HepG2 (cell line): Measurements from ENCODE around the gene TMEM63B. TPM values are rescaled to one million over a fixed set of nuclear protein-coding genes. Genes with fewer than 3 reads are reported as not detected.
A peak's percentile ranks its signal among the peaks of the same experiment; 100 is the strongest.

Experiments used
- ARID2 ChIP-seq: sonication (generic); formaldehyde crosslinking; IDR thresholded peaks from 2 replicates; pipeline ENCODE4 v1.8.1; 2022; ENCODE audit warnings: mild to moderate bottlenecking, missing genetic modification reagents, borderline replicate concordance
- DR1 ChIP-seq: sonication (generic); formaldehyde crosslinking; IDR thresholded peaks from 2 replicates; pipeline ENCODE4 v1.8.0; 2021; ENCODE audit warnings: mild to moderate bottlenecking, missing genetic modification reagents, inconsistent platforms
- FOXP1 ChIP-seq, 2 experiments: fragments of 450-650 bp in 1 of 2; IDR thresholded peaks; 2 replicates each; pipeline ENCODE4 v1.6.1; 2017 to 2018; ENCODE audit warnings: antibody characterized with exemption in 1 of 2
- HCFC1 ChIP-seq: fragments of 150-350 bp; IDR thresholded peaks from 2 replicates; pipeline ENCODE4 v1.6.1; 2014; ENCODE audit warnings: low read depth, low read length
- JUND ChIP-seq: sonication (generic); formaldehyde crosslinking; IDR thresholded peaks from 2 replicates; pipeline ENCODE4 v1.8.0; 2022; ENCODE audit warnings: mild to moderate bottlenecking, missing genetic modification reagents
- MTA3 ChIP-seq: sonication (generic); formaldehyde crosslinking; IDR thresholded peaks from 2 replicates; pipeline ENCODE4 v1.4.0; 2020; ENCODE audit warnings: missing genetic modification reagents
- MXD4 ChIP-seq: IDR thresholded peaks from 2 replicates; pipeline ENCODE4 v1.6.1; 2016; ENCODE audit warnings: mild to moderate bottlenecking, missing biosample characterization, missing genetic modification reagents
- NR2F1 ChIP-seq, 2 experiments: fragments of 450-650 bp in 1 of 2; formaldehyde crosslinking in 1 of 2; IDR thresholded peaks; 2 replicates each; pipeline versions ENCODE4 v1.5.0 to v1.6.1; 2016 to 2020; ENCODE audit warnings: mild to moderate bottlenecking in 1 of 2, missing compliant biosample characterization in 1 of 2, missing genetic modification reagents in 1 of 2, moderate library complexity in 1 of 2
- RBAK ChIP-seq: sonication (generic); formaldehyde crosslinking; IDR thresholded peaks from 2 replicates; pipeline ENCODE4 v1.5.1; 2020; ENCODE audit warnings: mild to moderate bottlenecking, missing genetic modification reagents
- SKI ChIP-seq: fragments of 450-650 bp; IDR thresholded peaks from one replicate; pipeline ENCODE4 v1.6.1; 2018; ENCODE audit warnings: mild to moderate bottlenecking; ENCODE audit not compliant: partially characterized antibody
- SP5 ChIP-seq: IDR thresholded peaks from 2 replicates; pipeline ENCODE4 v1.6.1; 2016; ENCODE audit warnings: low read depth, borderline replicate concordance
- STAG1 ChIP-seq: sonication (generic); formaldehyde crosslinking; IDR thresholded peaks from 2 replicates; pipeline ENCODE4 v1.4.0; 2020; ENCODE audit warnings: missing genetic modification reagents
- TBX2 ChIP-seq: sonication (generic); formaldehyde crosslinking; IDR thresholded peaks from 2 replicates; pipeline ENCODE4 v1.5.0; 2020; ENCODE audit warnings: missing genetic modification reagents, mild to moderate bottlenecking, borderline replicate concordance
- ZIK1 ChIP-seq: sonication (generic); formaldehyde crosslinking; IDR thresholded peaks from 2 replicates; pipeline ENCODE4 v1.5.0; 2020; ENCODE audit warnings: mild to moderate bottlenecking, low read depth, missing genetic modification reagents, borderline replicate concordance
- ZNF234 ChIP-seq: sonication (generic); formaldehyde crosslinking; conservative IDR thresholded peaks from 2 replicates; pipeline ENCODE4 v1.5.1; 2020; ENCODE audit warnings: mild to moderate bottlenecking, missing genetic modification reagents
- ZNF556 ChIP-seq: sonication (generic); formaldehyde crosslinking; IDR thresholded peaks from 2 replicates; pipeline ENCODE4 v1.4.0; 2020; ENCODE audit warnings: mild to moderate bottlenecking, missing genetic modification reagents, borderline replicate concordance
- ZNF564 ChIP-seq: sonication (generic); formaldehyde crosslinking; IDR thresholded peaks from 2 replicates; pipeline ENCODE4 v1.8.1; 2023; ENCODE audit warnings: mild to moderate bottlenecking, missing genetic modification reagents
- ZNF746 ChIP-seq: sonication (generic); formaldehyde crosslinking; IDR thresholded peaks from 2 replicates; pipeline ENCODE4 v1.8.0; 2022; ENCODE audit warnings: mild to moderate bottlenecking, missing genetic modification reagents
- ZNF891 ChIP-seq: sonication (generic); formaldehyde crosslinking; IDR thresholded peaks from 2 replicates; pipeline ENCODE4 v1.5.0; 2020; ENCODE audit warnings: mild to moderate bottlenecking, missing genetic modification reagents
- polyA plus RNA-seq, 8 experiments: library from polyadenylated mRNA; depleted of rRNA in 3 of 8; stranded (reverse) in 7 of 8; unstranded in 1 of 8; fragments of >200 nt; fragmentation: Illumina TruSeq in 4 of 8; extraction: Trizol in 4 of 8; gene quantifications; 2 replicates each; pipeline versions ENCODE4 v1.2.1 to v1.2.3, GENCODE V29; 2011 to 2016; ENCODE audit warnings: low read depth in 4 of 8, missing spikeins in 1 of 8, mixed read lengths in 1 of 8; ENCODE audit not compliant: insufficient read depth in 1 of 8
- total RNA-seq, 5 experiments: library from RNA; depleted of rRNA; stranded (reverse); fragments of >200 nt; fragmentation: Illumina TruSeq; extraction: Trizol; gene quantifications; 2 replicates each; pipeline ENCODE4 v1.2.3, GENCODE V29; 2016; ENCODE audit warnings: low read depth in 1 of 5
- TF ChIP-seq, protein P1 (sequence below): sonication (generic); formaldehyde crosslinking; IDR thresholded peaks from 2 replicates; pipeline ENCODE4 v1.4.0; 2020; ENCODE audit warnings: missing genetic modification reagents, borderline replicate concordance
- TF ChIP-seq, protein P2 (sequence below): sonication (generic); formaldehyde crosslinking; IDR thresholded peaks from 2 replicates; pipeline ENCODE4 v1.8.0; 2022; ENCODE audit warnings: missing genetic modification reagents, mild to moderate bottlenecking, moderate library complexity, borderline replicate concordance
- TF ChIP-seq, protein P3 (sequence below): sonication (generic); formaldehyde crosslinking; IDR thresholded peaks from 2 replicates; pipeline ENCODE4 v1.8.1; 2023; ENCODE audit warnings: missing genetic modification reagents, mild to moderate bottlenecking, borderline replicate concordance
- TF ChIP-seq, protein P4 (sequence below): sonication (generic); formaldehyde crosslinking; IDR thresholded peaks from 2 replicates; pipeline ENCODE4 v1.4.0; 2020; ENCODE audit warnings: missing genetic modification reagents

Gene TMEM63B
- total and polyA plus RNA-seq, 2 of the 13 experiments (the other 11 are each of a cell fraction or from before 2014, with no cell fraction given): 27.4 to 75.8 TPM

DNA sequence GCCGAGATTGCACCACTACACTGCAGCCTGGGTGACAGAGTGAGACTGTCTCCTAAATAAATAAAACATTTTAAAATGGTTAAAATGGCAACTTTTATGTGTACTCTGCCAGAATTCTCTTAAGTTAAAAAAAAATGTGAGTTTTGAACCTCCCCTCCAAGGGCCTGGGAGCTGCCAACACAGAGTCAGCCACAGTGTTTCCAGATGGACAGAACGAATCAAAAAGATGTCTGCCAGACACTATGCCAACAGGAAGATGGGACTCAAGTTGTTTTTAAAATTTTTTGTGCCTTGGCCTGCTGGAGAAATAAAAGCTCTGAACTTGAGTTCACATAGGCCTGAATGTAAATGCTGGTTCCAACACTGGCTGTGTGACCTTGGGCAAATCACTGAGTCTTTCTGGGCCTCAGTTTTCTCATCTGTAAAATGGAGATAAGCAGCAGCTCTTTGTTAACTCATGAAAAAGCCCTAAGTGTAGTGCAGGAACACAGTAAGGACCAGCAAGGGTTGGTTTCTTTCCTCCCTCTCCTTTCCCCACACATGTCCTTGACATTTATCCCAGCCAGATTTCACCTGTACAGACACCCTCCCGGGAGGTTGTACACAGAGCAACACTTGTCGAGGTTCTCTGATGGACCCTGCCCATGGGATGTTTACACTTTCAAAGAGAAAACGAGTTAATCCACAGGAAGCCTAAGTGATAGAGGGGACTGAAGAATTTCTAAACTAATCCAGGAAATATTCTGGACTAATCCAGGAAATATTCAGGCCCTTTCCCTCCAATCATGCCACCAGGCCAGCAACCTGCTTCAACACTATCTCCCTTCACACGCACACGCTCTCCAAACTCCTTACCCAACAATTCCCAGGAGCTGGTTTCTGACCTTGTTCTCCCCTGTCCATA is 35.1 kb upstream of the TMEM63B start (continued):
- TF ChIP-seq JUND (CRISPR knock-in tag) (no peak; the same call in 1 of the 2 replicates), MXD4 (CRISPR knock-in tag) (peak; percentile 81; the same call in 1 of the 2 replicates), SKI (peak; percentile 51), ZNF234 (CRISPR knock-in tag) (no peak), RBAK (CRISPR knock-in tag) (no peak), ZNF891 (CRISPR knock-in tag) (no peak), ZNF564 (0 out of 2 replicates have a peak, but pooled peaks have one; percentile 41), MTA3 (CRISPR knock-in tag) (no peak), FOXP1 (IDR thresholded peaks at IDR 0.05) (peak; percentile 44; the same call in 1 of the 2 replicates), FOXP1 (CRISPR knock-in tag; IDR thresholded peaks at IDR 0.05) (peak; percentile 95), TBX2 (peak; percentile 95), ZIK1 (CRISPR knock-in tag) (no peak), SP5 (peak; percentile 63; the same call in 1 of the 2 replicates), ARID2 (CRISPR knock-in tag) (no peak; the same call in 1 of the 2 replicates), DR1 (CRISPR knock-in tag) (no peak), NR2F1 (CRISPR knock-in tag; IDR thresholded peaks at IDR 0.05) (peak in 1 of 2 experiments; percentile 37; a peak in 2 of 4 replicates), HCFC1 (no peak), ZNF556 (peak; percentile 41; the same call in 1 of the 2 replicates), STAG1 (CRISPR knock-in tag) (peak; percentile 5; the same call in 1 of the 2 replicates), ZNF746 (CRISPR knock-in tag) (peak; percentile 87; the same call in 1 of the 2 replicates)
- TF ChIP-seq, protein P1, sequence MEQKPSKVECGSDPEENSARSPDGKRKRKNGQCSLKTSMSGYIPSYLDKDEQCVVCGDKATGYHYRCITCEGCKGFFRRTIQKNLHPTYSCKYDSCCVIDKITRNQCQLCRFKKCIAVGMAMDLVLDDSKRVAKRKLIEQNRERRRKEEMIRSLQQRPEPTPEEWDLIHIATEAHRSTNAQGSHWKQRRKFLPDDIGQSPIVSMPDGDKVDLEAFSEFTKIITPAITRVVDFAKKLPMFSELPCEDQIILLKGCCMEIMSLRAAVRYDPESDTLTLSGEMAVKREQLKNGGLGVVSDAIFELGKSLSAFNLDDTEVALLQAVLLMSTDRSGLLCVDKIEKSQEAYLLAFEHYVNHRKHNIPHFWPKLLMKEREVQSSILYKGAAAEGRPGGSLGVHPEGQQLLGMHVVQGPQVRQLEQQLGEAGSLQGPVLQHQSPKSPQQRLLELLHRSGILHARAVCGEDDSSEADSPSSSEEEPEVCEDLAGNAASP (CRISPR knock-in tag): peak; percentile 76; the same call in 1 of the 2 replicates
- TF ChIP-seq, protein P2, sequence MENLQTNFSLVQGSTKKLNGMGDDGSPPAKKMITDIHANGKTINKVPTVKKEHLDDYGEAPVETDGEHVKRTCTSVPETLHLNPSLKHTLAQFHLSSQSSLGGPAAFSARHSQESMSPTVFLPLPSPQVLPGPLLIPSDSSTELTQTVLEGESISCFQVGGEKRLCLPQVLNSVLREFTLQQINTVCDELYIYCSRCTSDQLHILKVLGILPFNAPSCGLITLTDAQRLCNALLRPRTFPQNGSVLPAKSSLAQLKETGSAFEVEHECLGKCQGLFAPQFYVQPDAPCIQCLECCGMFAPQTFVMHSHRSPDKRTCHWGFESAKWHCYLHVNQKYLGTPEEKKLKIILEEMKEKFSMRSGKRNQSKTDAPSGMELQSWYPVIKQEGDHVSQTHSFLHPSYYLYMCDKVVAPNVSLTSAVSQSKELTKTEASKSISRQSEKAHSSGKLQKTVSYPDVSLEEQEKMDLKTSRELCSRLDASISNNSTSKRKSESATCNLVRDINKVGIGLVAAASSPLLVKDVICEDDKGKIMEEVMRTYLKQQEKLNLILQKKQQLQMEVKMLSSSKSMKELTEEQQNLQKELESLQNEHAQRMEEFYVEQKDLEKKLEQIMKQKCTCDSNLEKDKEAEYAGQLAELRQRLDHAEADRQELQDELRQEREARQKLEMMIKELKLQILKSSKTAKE: peak; percentile 84; the same call in 1 of the 2 replicates
- TF ChIP-seq, protein P3, sequence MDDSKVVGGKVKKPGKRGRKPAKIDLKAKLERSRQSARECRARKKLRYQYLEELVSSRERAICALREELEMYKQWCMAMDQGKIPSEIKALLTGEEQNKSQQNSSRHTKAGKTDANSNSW (CRISPR knock-in tag): no peak
- TF ChIP-seq, protein P4, sequence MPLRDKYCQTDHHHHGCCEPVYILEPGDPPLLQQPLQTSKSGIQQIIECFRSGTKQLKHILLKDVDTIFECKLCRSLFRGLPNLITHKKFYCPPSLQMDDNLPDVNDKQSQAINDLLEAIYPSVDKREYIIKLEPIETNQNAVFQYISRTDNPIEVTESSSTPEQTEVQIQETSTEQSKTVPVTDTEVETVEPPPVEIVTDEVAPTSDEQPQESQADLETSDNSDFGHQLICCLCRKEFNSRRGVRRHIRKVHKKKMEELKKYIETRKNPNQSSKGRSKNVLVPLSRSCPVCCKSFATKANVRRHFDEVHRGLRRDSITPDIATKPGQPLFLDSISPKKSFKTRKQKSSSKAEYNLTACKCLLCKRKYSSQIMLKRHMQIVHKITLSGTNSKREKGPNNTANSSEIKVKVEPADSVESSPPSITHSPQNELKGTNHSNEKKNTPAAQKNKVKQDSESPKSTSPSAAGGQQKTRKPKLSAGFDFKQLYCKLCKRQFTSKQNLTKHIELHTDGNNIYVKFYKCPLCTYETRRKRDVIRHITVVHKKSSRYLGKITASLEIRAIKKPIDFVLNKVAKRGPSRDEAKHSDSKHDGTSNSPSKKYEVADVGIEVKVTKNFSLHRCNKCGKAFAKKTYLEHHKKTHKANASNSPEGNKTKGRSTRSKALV (CRISPR knock-in tag): peak; percentile 55
